GM19023 (cell line): ENCODE data around the gene IGLL5.
A peak's percentile ranks its signal among the peaks of the same experiment; 100 is the strongest.
"Not testable (repeated sequence)": the region's sequence is repeated elsewhere in the genome, so short reads cannot be mapped to it uniquely, and the experiment has no call there.

Experiments
- ATAC-seq: cut with Tn5 transposase; IDR thresholded peaks from one replicate; pipeline ENCODE4 v1.9.1; 2021; ENCODE audit warnings: mild to moderate bottlenecking, moderate library complexity; ENCODE audit not compliant: unreplicated experiment

The IGLL5 gene

DNA sequence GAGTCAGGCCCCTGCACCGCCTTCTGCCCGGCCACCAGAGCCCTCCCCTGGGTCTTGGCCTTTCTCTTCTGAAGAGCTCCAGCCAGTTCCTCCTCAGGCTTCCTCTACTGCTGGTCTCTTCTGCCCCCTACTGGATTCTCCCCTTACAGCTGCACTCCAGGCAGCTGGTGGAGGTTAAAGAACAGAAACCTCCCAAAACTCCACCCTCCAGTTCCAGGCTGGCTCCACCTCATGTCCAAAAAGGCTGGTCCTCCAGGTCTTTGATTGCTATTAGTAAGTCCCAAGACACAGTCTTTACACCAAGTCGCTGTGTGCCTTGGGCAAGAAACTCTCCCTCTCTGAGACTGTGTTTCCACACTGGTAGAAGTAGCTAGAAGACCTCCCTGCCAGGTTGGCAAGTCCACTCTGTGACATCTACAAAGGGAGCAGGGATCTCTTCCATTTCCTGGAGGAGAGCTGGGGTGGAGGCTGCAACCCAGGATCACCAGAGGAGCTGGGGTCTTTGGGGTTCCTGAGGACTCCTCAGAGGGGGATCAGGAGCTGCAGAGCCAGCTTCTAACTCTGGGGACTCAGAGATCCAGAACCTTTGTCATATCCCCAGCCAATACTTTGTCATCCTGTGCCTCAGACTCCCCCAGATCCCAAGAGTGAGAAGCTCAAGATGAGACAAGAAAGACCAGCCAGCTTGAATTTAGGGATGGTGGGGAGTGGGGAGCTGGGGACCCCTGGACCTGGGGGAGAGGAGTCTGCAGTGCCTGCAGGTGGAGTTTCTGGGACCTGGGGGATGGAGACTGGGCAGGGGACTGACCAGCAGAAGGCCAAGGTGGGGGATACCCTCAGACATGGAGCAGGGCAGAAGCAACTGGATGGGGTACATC lies 3.4 kb upstream of the IGLL5 start:
- ATAC-seq: no peak

DNA sequence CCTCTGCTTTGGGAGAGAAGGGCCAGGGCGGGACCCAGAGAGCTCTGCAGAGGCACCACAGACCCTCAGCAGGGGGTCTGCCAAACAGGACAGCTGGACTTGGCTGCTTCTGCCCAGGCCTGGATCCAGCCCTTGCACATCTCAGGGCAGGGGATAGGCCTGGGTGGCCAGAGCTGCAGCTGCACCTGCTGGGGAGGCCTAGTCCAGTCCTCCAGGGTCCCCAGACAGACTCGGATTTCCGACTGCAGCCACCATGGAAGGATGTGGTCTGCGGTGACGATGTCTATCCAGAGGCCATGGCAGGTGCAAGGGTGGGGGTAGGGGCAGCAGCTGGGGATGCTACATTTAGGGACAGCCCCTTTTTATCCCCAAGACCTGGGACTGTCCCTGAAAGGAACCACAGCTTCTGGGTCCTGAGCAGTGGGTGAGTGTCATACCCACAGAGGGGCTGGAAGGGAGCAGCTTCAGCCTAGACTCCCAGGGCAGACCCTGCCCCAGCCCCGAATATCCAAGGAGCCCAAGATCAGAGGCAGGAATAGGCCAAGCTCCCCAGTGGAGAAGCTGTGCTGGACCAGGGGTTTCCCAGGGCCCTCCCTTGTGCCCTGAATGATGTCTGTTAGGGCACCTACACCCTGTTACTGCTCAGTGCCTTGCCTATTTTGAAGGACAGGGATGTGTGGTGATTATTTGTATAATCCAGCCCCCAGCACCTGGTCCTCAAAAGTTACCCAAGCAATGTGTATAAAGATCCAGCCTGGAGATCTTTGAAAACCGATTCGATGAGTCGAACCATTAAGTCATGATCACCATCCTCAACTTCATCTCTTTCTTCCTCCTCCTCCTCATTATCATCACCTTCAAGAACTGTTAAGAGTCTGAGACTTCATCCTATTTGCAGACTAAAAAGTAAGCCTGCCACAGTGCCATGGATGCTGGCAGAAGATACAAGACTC lies 2.5 kb upstream of the IGLL5 start:
- peak; percentile 71 for ATAC-seq

DNA sequence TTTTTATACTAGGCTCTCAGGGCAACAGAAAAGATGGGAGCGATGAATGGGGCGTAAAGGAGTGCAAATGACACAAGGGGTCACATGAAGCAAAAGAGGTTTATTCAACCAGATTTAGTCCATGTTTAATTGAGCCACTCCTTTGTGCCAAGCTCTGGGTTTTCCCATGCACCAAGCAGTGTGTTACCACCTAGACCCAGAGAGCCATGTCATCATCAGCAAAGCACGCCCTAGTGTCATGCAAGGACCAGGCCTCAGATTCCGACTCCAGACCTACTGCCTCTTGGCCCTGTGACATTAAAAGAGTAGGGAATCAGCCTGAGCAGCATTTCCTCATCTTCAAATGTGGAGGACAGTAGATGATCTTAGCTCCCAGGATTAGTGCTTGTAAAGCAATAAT lies 1.1 kb upstream of the IGLL5 start:
- ATAC-seq: no peak

DNA sequence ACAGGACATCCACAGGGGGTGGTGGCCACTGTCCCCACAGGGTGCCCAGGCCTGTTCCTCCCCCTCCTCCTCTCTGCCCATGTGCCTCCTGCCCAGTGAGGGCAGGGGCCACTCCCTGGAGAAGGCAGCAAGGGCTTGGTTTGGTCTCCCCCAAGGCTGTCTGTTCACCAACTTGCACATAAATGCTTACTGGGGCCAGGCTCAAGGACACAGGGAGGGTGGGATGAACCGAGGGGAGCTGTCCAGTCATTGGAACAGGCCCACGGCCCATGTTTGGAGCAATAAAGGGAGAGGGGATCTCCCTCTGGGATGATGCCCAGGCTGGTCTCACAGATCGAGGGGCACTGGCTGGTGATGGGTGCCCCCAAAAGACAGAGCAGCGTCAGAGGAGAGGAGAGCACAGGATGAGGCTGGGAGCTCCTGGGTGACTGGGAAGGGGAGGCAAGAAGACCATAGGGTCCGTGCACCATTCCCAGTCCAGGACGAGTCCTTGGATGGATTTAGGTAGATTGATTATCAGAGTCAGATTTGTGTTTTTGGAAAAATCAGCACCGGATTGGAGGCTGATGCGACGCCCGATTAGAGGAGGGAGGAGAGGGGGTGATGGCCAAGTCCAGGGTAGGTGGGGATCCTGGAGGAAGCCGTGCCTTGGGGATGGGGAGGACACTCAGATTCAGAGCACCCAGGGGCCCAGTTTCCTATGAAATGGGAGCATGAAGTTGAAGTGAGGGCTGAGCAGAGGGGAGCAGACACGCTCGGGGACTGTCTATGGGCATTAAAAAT lies 1.1 kb downstream of the IGLL5 start:
- no peak for ATAC-seq

DNA sequence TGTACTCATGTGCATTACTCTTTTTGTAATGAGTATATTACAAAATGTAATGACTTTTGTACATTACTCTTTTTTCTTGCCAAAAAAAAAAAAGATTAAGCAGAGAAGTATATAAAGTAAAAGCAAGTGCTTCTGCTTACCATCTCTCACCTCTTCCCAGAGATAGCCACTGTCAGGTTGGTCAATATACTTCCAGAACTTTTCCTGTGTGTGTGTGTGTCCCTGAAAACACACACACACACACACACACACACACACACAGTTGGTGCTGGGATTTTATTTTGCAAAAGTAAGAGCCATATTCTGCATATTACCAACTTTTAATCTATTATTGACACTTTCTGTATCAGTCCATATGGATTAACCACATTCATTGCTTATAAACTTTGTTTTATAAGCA lies 2.5 kb downstream of the IGLL5 start:
- ATAC-seq: no peak

DNA sequence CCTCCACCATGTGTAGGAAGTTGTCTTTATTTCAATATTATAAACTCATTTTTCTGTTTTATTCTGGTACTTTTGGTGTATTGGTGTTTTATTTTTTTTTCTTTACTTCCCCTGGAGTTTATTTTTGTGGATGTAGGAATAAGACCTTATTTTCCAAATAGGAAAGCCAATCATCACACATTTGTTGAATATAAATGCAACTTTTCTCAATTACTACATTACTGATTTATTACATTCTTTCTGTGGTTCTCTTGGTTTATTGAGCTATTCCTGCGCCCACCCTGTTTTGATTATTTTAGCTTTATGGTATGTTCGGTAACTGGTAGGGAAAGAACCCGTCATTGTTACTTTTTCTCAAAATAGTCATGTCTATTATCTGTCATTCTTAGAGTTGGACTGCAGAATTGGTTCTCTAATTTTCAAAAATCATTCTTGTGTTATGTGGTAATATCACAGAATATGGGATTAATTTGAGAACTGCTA lies 3.6 kb downstream of the IGLL5 start:
- ATAC-seq: no peak

DNA sequence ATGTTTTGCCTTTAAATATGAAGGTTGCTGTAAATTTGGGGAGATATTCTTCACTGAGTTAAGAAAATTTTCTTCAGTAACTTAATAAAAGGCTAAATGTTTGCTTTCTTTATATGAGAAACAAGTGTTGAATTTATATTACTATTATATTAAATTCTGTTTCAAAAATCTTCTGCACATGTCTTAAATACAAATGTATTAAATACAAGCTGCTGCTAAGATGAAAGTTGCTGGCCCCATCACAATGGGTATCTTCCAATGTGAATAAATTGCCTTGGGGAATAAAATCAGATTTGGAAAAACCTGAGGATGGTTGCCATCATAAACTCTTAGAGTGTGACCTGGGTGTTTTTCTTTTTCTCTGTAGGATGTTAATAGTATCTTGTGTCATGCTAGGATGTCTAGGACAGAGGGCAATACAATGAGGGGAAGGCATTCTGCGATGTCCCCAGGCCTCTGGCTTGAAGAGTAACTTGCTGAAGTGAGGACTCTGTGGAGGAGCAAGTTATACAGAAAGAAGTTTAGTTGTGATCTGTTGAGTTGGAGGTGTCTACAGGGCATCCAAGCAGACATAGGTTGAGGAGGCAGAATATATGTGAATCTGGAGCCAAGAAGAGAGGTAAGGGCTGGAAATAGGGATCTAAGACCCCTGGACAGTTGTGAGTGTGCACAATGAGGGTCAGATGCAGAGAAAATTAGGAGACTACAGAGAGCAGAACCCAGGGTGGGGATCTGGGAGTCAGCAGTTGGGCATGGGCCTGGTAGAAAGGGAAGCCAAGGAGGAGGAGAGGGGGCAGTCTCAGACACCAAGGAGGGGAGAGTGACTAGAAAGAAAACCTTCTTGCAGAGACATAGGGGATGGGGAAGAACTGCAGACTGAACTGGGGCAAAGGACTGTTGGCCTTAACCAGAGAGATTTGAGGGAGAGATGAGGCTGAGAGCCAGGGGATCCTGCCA lies 4.8 kb downstream of the IGLL5 start:
- no peak for ATAC-seq

DNA sequence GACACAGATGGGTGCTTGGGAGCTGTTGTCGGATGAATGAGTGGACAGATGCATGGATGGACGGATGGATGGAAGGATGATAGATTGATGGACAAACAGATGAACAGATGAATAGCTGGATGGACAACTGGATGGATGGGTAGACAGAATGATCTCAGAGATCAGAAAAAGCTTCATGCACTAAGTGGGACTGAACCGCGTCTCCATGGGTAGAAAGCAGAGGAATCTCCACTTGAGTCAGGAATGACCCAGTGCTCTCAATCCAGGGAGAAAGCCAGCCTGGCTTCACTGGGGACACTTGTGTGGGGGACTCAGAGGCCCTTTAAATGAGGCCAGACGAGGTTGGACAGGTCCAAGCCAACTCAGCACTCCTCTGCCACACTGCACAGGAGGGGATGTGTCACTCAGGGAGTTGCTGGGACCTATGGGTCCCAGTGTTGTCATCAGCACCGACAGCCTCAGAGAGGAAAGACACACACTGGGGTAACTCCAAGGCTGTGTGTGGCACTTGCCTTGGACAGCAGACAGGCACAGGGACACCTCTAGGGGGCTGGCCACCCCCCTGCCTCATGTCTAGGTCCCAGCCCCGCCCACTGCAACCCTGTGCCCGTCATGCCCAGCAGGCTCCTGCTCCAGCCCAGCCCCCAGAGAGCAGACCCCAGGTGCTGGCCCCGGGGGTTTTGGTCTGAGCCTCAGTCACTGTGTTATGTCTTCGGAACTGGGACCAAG lies 5.6 kb downstream of the IGLL5 start:
- no peak for ATAC-seq

DNA sequence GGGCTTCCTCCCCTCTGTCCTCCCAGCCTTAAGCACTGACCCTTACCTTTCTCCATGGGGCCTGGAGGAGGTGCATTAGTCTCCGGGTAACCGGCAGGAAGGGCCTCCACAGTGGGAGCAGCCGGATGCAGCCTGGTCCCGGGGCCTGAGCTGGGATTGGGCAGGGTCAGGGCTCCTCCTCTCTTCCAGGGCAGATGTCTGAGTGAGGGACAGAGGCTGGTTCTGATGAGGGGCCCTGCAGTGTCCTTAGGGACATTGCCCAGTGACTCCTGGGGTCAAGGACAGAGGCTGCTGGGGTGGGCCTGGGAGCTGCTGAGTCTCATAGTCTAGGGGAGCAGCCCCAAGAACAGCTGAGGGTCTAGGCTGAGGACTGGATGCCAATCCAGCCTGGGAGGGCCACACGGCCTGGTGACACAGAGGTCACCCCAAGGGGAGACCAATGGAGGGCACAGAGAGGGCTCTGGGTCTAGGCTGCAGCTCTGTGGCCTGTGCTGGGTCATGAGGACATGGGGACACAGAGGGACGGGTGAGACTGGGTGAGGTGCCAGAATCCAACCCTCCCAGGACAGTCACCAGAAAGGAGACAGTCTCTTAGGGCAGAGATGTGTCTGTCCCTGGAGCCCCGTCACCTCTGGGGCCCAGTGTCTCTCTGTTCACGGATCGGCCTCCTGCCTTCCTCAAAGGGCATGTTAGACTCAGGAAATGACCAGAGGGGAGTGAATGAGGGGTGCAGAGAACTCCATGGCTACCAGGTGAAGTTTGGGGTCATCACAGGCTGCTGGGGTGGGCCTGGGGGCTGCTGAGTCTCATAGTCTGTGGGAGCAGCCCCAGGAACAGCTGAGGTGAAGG lies 6.5 kb downstream of the IGLL5 start:
- ATAC-seq: no peak

DNA sequence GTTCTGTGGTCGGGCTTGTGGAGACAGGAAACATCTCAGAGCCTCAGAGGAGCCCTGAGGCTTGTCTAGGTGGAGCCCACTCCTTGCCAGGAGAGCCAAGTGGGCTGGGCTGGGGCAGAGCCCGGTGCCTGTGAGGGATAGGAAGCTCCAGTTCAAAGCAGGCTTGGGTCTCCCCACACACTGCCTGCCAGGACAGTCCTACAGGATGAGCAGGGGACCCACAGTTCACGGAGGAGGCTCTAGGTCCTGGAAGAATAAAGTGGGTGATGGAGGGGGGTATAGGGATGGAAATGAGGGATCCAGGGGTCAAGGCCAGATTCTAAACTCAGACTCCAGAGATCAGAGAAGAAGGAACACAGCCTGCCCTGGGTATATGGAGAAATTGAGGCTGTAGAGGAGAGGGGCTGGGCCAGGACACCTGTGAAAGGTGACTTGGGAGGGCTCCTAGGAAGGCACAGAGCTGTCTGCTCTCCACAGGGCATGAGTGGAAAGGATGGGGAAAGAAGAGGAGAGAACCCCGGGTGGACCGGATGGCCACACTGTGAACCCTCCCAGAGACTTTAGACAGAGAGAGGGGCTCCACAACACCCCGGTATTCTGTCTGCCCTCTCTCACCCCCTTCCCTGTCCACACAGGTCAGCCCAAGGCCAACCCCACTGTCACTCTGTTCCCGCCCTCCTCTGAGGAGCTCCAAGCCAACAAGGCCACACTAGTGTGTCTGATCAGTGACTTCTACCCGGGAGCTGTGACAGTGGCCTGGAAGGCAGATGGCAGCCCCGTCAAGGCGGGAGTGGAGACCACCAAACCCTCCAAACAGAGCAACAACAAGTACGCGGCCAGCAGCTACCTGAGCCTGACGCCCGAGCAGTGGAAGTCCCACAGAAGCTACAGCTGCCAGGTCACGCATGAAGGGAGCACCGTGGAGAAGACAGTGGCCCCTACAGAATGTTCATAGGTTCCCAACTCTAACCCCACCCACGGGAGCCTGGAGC lies 7.4 kb downstream of the IGLL5 start:
- no peak for ATAC-seq

DNA sequence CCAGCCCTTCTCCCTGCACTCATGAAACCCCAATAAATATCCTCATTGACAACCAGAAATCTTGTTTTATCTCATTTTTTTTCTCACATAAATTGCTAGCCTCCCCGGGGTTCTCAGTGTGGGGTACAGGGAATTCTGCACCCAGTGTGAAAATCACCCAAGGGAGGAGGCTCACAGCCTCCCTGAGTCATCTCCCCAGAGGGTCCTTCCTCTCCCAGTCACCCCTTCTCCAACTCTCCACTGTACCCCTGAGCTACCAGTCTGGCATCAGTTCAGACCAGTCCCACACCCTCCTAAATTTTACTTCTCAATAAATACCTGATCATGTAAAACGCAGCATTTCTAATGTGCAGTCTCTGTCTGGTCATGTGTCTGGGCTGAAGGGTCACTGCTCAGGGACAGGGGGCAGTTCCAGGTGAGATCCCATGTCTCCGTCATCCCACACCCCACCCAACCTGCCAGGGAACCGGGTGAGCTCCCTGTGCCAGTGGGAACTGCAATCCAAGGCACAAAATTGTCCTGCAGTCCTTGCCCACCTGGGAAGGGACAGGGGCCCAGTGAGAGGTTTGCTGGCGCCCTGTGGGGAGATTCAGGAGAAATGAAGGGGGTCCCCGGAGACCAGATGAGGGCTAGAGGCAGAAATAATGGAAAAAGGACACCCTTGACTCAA lies 8.3 kb downstream of the IGLL5 start:
- no peak for ATAC-seq

DNA sequence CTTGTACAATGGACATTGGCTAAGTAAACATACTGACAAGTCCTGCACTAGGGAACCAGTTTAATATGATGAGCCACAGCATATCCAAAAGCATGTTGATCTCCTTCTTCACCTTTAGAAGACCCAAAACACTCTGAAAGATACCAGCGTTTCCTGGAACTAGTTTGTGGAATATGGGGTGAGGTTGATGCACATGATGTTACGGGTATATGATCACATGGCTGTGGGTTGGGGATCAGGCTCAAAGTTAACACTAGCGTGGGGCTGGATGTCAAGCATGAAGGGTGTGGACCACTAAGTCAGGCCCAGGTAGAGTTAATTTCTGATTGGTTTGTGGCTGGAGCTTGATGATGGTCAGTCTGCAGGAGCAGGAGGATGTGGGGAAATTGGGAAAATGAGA lies 9.0 kb downstream of the IGLL5 start:
- ATAC-seq: no peak

DNA sequence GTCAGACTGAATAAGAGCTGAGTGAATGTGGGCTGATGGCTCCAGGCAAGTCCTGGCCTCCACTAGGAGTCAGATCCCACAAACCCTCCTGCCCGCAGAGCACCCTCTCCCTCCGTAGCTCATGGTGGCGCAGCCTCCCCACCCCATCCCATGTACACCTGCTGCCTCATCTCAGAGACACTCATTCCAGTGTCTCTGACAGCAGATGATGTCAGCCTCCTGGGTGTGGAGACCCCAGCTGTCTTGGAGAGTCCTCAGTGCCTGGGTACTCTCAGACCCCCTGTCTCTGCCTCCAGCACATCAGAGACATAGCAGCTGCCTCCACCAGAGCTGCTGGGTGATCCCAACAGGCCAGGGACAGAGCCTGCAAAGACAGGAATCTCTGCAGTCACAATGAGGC lies 9.5 kb downstream of the IGLL5 start:
- ATAC-seq: no peak

DNA sequence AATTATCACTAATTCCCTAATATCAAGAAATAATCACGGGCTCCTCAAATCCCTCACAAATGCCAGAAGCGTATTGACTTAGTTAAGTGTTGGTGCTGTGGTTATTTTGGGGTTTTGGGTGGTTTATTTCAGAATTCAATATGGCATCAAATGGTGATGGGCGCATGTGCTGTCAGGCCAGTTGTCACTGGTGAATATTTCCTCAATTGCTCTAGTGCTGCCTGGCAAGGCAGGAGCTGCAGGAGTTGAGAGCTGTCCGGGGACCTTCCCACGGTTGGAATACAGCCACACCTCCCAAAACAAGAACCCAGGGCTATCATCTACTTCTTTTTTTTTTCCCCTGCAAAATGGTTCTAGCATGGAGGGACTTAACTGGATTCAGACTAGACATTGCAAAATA lies 10.3 kb downstream of the IGLL5 start:
- no peak for ATAC-seq

DNA sequence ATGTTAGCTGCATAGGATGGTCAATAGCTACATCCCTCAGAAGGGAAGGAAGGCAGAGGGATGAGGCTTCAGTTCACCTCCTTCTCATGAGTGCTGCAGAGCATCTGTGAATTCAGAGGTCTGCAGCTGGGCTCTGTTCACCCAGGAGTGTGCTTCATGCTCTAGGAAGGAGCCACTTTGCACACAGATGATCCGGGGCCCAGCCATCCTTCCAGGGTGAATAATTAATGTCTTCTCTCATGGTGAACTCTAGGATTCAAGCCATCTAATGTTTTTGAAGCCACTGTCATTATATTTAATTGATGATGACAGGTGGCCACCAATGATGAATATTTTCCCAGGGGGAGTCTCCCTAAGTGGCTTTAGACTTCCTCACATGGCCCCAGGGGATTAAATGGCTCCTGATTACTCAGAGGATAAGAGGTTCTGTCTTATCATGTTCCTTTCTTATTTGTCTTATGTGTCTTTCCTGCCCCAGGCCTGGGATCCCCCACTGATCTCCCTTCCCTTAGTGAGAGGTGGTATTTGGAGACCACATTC lies 10.9 kb downstream of the IGLL5 start:
- ATAC-seq: not testable (repeated sequence)
